Left renal cortex interstitium (tissue), 4 donors: Measurements from ENCODE around the gene ARFIP1. TPM values are rescaled to one million over a fixed set of nuclear protein-coding genes. Genes with fewer than 3 reads are reported as not detected.
"Not testable (repeated sequence)": the region's sequence is repeated elsewhere in the genome, so short reads cannot be mapped to it uniquely, and the experiment has no call there.

Source experiments
- DNase-seq, 4 donors: peaks; one replicate each; pipeline ENCODE4 v3.0.0-alpha.2; 2013; ENCODE audit warnings: low read depth in 4 of 4, low spot score in 2 of 4, missing footprints in 1 of 4
- polyA plus RNA-seq, 4 donors: library from polyadenylated mRNA; unstranded; fragments of 120-200 nt; gene quantifications; one replicate each; pipeline ENCODE4 v1.2.1, GENCODE V29; 2013; ENCODE audit not compliant: insufficient read length in 4 of 4

Gene ARFIP1
- polyA plus RNA-seq, 4 donors: 40.4 to 46.7 (median 44.8) TPM

DNA sequence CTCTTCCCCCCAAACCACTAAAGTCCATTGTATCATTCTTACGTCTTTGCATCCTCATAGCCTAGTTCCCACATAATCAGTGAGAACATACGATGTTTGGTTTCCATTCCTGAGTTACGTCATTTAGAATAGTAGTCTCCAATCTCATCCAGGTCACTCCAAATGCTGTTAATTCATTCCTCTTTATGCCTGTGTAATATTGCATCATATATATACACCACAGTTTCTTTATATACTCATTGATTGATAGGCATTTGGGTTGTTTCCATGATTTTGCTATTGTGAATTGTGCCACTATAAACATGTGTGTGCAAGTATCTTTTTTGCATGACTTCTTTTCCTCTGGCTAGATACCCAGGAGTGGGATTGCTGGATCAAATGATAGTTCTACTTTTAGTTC lies 57.2 kb downstream of the ARFIP1 start:
- no peak for DNase-seq

DNA sequence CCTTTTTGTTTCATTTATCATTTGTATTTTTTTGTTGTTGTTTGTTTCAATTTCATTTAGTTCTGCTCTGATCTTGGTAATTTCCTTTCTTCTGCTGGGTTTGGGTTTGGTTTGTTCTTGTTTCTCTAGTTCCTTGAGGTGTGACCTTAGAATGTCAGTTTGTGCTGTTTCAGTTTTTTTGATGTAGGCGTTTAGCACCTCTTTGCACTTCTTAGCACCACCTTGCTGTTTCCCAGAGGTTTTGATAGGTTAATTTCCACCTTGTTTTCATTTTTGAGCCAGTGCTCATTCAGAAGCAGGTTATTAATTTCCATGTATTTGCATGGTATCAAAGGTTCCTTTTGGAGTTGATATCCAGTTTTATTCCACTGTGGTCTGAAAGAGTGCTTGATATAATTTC lies 60.0 kb downstream of the ARFIP1 start:
- not testable (repeated sequence) for DNase-seq

DNA sequence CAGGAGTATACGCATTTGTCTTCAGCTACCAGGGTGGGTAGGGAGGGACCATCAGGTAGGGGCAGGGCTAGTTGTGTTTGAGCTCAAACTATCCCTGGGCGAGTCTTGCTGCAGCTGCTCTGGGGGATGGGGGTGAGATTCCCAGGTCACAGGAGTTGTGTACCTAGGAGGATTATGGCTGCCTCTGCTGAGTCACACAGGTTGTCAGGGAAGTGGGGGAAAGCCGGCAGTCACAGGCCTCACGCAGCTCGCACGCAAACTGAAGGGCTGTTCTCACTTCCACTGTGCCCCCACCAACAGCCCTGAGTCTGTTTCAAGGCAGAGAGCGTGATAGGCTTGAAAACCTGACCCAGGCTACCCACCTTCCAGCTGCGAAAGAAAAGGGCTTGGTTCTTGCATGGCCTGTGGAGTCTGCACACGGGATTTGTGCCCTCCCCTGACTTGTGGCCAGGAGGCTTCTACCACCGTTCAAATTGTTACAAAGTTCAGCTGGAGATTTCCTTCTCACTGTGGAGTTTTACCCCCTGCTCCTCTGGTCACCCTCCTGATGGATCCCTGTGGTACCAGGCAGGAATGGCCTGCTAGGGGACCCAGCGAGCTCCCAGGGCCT lies 63.8 kb downstream of the ARFIP1 start:
- no peak for DNase-seq

GRCh38 chr4:152847376-152847775 lies 67.6 kb downstream of the ARFIP1 start:
- DNase-seq: no peak

DNA sequence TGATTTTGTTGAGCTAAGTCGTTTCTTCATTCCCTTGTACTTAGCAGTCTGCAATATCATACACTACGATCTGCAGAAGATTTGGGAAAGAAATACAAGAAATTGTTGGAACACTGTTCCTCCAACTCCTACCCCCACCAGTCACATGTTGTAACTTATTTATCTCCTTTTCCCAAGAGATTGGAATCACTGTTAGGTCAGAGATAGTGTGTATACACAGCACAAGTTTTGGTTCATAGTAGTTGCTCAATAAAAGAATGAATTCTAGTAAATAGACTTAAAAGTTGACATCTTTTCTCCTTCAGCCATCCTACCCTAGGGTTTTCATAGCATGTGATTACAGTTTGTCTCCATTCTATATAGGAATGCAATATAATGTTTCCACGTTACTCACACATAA lies 68.8 kb downstream of the ARFIP1 start:
- DNase-seq: no peak

DNA sequence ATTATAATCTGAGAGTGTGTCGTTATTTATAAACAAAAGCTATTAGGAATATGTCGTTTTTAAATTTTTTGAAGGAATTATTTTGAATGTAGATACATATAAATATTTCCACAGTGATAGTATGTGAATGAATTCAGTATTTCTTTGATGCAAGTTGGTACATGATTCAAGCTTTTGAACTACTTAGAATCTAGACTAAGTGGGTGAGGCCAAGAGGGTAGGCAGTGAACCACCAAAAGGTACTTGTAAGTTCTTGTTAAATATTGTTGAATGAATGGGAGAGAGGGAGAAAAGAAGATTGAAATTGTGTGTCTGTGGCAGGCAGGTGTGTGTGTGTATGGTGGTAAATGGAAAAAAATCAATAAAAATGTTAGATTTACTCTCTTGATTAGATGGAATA lies 69.6 kb downstream of the ARFIP1 start:
- no peak for DNase-seq

GRCh38 chr4:152850377-152850776 lies 70.6 kb downstream of the ARFIP1 start:
- DNase-seq: no peak

- no peak for DNase-seq
These were observed 71.5 kb downstream of the ARFIP1 start for GRCh38 chr4:152851226-152851625.

GRCh38 chr4:152853293-152853692 lies 73.5 kb downstream of the ARFIP1 start:
- no peak for DNase-seq

GRCh38 chr4:152854016-152854415 lies 74.3 kb downstream of the ARFIP1 start:
- DNase-seq: not testable (repeated sequence)

DNA sequence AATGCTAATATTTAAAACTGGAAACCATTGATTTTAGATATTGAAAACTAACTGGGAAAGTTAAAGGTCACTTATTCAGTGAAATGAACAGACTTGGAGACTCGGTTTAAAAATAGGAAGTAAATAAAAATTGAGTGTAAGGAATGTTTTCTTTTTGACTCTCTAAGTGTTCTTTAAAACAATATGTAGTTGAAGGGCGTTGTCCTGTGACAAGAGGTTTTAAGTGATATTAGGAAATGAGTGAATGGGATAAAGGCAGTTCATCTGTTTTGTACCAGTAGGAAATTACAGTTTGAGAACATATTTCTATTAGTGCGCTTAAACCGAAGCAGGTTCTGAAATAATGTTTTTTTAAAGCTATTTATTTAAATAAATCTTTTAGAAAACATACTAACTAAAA lies 77.2 kb downstream of the ARFIP1 start:
- DNase-seq: no peak

- DNase-seq: no peak
These were observed 79.2 kb downstream of the ARFIP1 start for GRCh38 chr4:152858934-152859333.

DNA sequence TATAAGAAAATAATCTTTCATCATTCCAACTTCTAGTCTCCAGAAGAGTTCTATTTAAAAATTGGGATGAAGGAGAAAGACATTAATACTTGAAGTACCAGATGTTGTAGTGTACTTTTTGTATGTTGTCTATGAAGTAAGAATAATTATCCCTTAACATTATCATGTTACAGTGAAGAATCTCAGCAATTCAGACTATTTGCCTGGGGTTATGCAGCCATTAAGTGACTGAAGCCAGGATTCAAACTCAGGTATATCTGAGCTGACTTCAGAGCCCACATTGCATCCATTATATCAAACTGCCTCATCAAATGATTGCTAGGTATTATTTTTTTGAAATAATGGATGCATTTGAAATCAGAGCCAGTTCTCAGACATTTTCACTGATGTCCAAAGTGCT lies 80.3 kb downstream of the ARFIP1 start:
- DNase-seq: no peak

DNA sequence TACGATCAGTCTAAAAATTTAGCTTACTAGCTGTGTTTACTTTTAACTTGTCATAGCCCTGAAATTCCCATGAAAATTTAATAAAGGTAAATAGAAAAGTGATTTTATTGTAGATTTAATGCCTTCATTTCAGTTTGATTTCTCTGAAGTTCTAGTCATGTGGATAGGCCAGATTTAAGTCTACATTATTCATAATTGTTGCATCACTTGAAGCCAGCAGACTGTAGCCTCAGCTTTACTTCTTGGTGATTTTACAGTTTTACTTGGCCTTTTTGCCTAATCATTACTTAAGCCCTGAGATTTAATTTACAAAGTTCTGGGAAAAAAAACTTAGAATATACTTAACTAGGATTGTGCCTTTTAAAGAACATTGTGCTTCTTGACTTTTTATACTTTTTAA lies 82.9 kb downstream of the ARFIP1 start:
- no peak for DNase-seq

- no peak for DNase-seq
These were observed 84.6 kb downstream of the ARFIP1 start for GRCh38 chr4:152864361-152864760.

DNA sequence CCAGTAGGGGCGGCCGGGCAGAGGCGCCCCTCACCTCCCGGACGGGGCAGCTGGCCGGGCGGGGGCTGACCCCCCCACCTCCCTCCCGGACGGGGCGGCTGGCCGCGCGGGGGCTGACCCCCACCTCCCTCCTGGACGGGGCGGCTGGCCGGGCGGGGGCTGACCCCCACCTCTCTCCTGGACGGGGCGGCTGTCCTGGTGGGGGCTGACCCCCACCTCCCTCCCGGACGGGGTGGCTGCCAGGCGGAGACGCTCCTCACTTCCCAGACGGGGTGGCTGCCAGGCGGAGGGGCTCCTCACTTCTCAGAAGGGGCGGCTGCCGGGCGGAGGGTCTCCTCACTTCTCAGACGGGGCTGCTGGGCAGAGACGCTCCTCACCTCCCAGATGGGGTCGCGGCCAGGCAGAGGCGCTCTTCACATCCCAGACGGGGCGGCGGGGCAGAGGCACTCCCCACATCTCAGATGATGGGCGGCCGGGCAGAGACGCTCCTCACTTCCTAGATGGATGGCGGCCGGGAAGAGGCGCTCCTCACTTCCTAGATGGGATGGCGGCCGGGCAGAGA lies 86.8 kb downstream of the ARFIP1 start:
- not testable (repeated sequence) for DNase-seq

DNA sequence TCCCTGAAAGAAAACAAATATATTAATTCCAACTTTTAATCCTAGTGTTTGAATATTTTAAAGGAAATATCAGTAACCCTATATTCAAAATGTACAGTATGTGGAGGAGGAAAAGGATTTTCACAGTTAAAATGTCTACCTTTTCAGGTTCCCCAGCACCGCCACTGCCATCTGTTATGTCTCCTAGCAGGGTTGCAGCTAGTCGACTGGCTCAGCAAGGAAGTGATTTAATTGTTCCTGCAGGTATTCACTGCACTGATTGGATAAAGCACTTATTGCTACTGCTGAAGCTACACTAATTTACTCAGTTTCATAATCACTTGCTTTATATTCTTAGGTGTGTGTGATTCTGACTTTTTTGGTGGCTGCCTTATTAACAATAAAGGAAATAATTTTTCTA lies 90.9 kb downstream of the ARFIP1 start:
- no peak for DNase-seq

DNA sequence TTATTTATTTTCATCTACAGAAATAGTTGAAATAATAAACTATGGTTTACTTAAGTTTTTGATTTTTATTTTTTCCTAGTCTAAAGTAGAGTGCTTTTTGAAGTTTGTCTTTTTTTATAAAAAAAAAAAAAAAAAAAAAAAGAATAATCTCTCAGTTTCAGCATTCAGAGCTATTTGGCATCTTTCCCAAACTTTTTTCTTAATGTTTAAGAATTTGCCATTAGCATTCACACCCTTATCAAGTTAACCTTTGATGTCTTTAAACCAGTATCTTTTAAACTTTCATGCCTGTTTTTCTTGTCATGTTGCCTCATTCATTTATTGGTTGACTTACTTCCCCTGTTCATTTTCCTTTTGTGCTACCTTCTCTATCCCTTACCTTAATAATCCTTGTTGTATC lies 95.5 kb downstream of the ARFIP1 start:
- no peak for DNase-seq

DNA sequence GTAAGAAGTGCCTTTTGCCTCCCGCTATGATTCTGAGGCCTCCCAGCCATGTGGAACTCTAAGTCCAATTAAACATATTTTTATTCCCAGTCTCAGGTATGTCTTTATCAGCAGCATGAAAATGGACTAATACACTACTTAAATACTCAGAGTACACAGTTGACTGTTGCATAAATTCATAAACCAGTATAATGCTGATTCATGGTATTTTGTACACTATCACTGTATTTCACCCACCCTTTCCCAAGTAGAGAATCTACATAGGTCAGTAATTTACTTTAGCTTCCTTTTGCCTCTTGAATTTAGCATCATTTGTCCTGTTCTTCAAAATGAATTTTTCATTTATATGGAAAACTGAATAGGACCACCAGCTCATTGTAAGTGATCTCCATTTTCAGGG lies 98.1 kb downstream of the ARFIP1 start:
- DNase-seq: no peak

- DNase-seq: no peak
These were observed 100.5 kb downstream of the ARFIP1 start for GRCh38 chr4:152880263-152880662.

GRCh38 chr4:152881974-152882373 lies 102.2 kb downstream of the ARFIP1 start:
- DNase-seq: no peak

- no peak for DNase-seq
These were observed 105.4 kb downstream of the ARFIP1 start for GRCh38 chr4:152885185-152885584.

GRCh38 chr4:152886201-152886600 lies 106.4 kb downstream of the ARFIP1 start:
- no peak for DNase-seq
